ENCODE measurements around the gene TPSAB1. TPM values are rescaled to one million over a fixed set of nuclear protein-coding genes. Genes with fewer than 3 reads are reported as not detected.
"Not testable (repeated sequence)": the region's sequence is repeated elsewhere in the genome, so short reads cannot be mapped to it uniquely, and the experiment has no call there.

The TPSAB1 gene
- 4.1 TPM for total RNA-seq
- long read RNA-seq, partial matches to known transcripts = 0 of 4 reads
- long read RNA-seq, other reads (novel, unspliced or antisense) = 0 of 4 reads

- intact Hi-C loops (cut with DNase I); DNase-seq (ENCODE audit: low spot score): not testable (repeated sequence)
Measured at GRCh38 chr16:1240436-1240835, at the start of gene TPSAB1. Gene TPSAB1, plus strand, starts transcription at chr16:1240705. Its CDS starts 234 bp downstream, at chr16:1240939.

DNA sequence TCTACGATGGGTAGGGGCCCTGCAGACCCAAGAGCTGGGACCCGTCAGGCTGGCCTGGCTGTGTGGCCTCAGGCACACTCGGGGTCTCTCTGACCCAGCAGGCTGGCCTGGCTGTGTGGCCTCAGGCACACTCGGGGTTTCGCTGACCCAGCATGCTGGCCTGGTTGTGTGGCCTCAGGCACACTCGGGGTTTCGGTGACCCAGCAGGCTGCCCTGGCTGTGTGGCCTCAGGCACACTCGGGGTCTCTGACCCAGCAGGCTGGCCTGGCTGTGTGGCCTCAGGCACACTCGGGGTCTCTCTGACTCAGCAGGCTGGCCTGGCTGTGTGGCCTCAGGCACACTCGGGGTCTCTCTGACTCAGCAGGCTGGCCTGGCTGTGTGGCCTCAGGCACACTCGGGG is 49.7 kb upstream of the TPSAB1 start:
- DNase-seq (ENCODE audit: low spot score) = not testable (repeated sequence)
- intact Hi-C loops (cut with DNase I) = loop anchor here (10.0 kb wide), 1 partner anchor 376 kb away; no protein-coding TSS in a partner anchor

DNA sequence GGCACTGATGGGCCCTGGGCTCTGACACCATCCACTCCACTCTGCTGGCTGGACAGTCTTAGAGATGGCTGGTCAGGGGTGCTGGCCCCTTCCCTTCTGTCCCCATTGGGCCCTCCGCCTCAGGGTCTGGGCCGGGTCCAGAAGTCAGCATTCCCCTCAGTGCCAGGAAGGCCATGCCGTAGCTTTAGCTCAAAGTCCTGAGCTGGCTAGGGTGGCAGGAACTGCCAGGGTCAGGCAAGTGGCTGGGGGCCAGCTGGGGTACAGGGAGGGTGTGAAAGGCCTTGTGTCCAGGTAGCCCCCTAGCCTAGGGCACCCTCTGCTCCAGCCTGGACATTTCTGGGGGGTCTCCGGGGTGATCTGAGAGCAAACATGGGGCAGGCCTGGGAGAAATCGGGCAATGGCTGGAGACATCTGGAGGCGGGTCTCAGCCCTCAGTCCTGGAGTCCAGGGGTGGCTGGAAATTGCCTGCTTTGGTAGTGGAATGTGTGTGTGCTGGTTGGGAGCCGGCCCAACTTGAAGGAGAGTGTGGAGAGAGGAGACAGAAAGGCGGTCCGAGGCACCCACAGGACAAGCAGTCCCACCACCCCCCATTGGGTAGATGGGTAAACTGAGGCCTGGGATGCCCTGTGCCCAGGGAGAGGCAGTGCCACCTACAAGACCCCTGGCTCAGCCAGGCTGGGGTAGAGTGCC is 48.0 kb upstream of the TPSAB1 start:
- intact Hi-C loops (cut with DNase I) = loop anchor here (10.0 kb wide), 1 partner anchor 378 kb away; no protein-coding TSS in a partner anchor
- no peak for DNase-seq (ENCODE audit: low spot score)

- intact Hi-C loops (cut with DNase I) = loop anchor here (10.0 kb wide), 1 partner anchor 378 kb away; no protein-coding TSS in a partner anchor
- no peak for DNase-seq (ENCODE audit: low spot score)
Measured at GRCh38 chr16:1193143-1193824, 47.2 kb upstream of the TPSAB1 start.

DNA sequence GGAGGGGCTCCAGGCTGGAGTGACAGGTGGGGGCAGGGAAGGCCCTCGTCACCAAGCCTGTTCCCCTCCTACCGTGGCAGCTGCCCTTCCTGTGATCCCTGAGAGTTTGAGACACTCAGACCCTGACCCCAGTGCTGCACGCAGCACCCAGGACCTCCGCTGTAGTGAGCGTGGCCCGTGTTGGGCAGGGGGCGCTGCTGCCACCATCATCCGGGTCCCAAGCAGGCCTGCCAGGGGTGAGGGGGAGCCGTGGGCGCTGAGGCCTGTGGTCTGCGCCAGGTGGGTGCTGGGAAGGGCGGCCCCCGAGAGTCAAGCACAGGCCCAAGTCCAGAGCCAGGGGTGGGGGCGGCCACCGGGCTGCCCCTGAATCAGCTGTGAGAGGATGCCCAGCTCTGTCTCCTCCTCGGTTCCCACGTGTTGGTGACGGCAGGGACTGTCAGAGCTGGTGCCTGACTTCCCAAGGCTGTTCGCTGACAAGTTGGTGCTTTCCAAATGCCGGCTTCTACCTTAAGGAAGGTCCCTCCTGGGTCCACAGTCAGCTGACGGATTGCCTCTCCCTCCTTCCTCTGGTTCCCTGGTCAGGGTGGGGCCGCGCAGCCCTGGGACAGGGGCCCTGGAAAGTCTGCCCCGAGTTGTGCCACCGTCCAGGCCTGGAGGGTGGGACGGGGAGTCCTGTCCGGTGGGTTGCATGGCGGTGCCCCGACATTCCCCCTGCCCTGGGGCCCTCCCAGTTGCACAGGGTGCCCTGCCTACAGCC is 46.5 kb upstream of the TPSAB1 start:
- DNase-seq (ENCODE audit: low spot score) = no peak
- intact Hi-C loops (cut with DNase I) = loop anchor here (1.0 to 10.0 kb wide), 2 partner anchors 88 to 379 kb away; no protein-coding TSS in a partner anchor

GRCh38 chr16:1194665-1195392 is 45.7 kb upstream of the TPSAB1 start:
- no peak for DNase-seq (ENCODE audit: low spot score)
- intact Hi-C loops (cut with DNase I) = loop anchor here (1.0 to 10.0 kb wide), 2 partner anchors 89 to 380 kb away; no protein-coding TSS in a partner anchor

GRCh38 chr16:1195393-1195666 is 45.2 kb upstream of the TPSAB1 start:
- intact Hi-C loops (cut with DNase I) = loop anchor here (10.0 kb wide), 1 partner anchor 381 kb away; no protein-coding TSS in a partner anchor
- no peak for DNase-seq (ENCODE audit: low spot score)

GRCh38 chr16:1196494-1196893 is 44.0 kb upstream of the TPSAB1 start:
- intact Hi-C loops (cut with DNase I) = loop anchor here (10.0 kb wide), 1 partner anchor 382 kb away; no protein-coding TSS in a partner anchor
- DNase-seq (ENCODE audit: low spot score) = no peak

DNA sequence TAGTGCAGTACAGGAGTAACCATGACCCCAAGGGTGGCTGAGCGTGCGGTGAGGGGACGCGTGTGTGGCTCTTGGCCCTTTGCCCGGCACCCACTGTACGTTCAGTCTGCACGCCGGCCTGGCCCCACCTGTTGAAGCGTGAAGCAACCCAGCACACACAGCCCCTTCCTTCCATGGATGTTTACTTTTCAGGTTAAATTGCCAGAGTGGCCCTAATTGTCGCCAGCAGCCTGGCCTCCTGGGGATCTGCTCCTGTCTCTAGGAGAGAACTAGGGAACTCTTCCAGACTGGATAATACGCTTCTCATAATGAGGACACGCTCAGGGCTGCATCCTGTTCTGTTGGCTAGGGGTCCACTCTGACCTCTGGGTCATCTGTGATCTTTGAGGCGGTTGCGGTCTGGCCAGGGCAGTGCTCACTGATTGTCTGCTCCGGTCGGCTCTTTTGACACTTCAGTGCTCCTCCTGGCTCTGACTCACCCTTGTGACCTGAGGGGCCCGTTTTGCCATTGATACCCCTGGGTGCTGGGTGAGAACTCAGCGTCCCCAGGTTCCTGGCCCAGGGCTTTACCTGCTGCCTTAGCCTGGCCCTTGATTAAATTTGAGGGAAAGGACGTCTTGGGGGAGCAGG is 43.2 kb upstream of the TPSAB1 start:
- no peak for DNase-seq (ENCODE audit: low spot score)
- intact Hi-C loops (cut with DNase I) = loop anchor here (10.0 kb wide), 1 partner anchor 383 kb away; no protein-coding TSS in a partner anchor

GRCh38 chr16:1198194-1198593 is 42.3 kb upstream of the TPSAB1 start:
- DNase-seq (ENCODE audit: low spot score) = no peak
- intact Hi-C loops (cut with DNase I) = loop anchor here (10.0 kb wide), 1 partner anchor 383 kb away; no protein-coding TSS in a partner anchor

- intact Hi-C loops (cut with DNase I) = loop anchor here (10.0 kb wide), 1 partner anchor 384 kb away; no protein-coding TSS in a partner anchor
- not testable (repeated sequence) for DNase-seq (ENCODE audit: low spot score)
Measured at GRCh38 chr16:1198671-1199346, 41.7 kb upstream of the TPSAB1 start.

DNA sequence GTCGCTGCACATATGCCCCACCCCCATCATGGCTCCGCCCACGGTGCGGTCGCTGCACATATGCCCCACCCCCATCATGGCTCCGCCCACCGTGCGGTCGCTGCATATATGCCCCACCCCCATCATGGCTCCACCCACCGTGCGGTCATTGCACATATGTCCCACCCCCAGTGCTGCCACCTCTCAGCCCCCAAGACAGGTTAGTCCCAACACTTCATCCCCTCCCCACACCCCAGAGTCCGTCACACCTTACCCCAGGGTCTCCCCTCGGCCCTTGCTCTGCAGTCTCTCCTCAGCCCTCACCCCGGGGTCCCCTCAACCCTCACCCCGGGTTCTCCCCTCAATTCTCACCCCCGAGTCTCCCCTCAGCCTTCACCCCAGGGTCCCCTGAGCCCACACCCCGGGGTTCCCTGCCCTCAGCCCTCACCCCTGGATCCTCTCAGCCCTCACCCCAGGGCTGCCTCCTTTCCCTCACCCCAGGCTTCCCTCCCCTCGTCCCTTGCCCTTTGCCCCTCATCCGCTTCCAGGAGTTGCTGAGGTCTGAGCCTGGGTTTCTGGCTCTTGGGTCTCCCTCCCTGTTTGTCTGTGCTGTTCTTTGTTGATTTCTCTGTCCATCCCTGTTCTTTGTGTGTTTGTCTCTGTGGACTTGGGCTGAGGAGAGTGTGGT is 41.0 kb upstream of the TPSAB1 start:
- intact Hi-C loops (cut with DNase I) = loop anchor here (10.0 kb wide), 1 partner anchor 385 kb away; no protein-coding TSS in a partner anchor

DNA sequence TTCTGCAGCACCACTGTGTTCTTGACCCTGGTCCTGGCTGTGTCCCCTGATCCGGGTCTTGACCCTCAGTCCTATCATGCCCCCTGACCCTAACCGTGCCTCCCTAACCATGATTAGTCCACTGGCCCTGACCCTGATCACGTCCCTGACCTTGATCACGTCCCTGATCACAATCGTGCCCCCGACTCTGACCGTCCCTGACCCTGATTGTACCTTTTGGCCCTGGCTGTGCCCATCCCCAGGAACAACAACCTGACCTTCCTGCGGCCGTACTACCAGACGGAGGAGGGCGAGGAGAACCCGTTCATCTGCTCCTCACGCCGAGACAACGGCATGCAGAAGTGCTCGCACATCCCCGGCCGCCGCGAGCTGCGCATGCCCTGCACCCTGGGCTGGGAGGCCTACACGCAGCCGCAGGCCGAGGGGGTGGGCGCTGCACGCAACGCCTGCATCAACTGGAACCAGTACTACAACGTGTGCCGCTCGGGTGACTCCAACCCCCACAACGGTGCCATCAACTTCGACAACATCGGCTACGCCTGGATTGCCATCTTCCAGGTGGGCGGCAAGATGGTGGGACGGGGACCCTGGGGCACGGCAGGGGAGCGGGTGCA is 40.4 kb upstream of the TPSAB1 start:
- intact Hi-C loops (cut with DNase I) = no loop called here
- DNase-seq (ENCODE audit: low spot score) = no peak

More for the DNA sequence above, 41.0 kb upstream of the TPSAB1 start:
- DNase-seq (ENCODE audit: low spot score) = no peak

DNA sequence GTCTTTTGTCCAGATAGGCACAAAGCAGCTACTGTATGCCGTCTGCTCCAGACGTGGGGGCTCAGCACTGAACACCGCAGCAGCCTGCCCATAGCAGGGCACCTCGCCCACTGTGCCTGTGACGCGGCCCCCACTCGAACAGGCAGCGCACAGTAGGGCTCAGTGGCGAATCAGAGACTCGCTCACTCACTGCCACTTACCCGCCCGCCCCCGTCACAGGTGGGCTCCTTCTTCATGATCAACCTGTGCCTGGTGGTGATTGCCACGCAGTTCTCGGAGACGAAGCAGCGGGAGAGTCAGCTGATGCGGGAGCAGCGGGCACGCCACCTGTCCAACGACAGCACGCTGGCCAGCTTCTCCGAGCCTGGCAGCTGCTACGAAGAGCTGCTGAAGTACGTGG is 39.1 kb upstream of the TPSAB1 start:
- intact Hi-C loops (cut with DNase I) = no loop called here
- no peak for DNase-seq (ENCODE audit: low spot score)

- DNase-seq (ENCODE audit: low spot score) = no peak
- intact Hi-C loops (cut with DNase I) = no loop called here
Measured at GRCh38 chr16:1202274-1202673, 38.2 kb upstream of the TPSAB1 start.

DNA sequence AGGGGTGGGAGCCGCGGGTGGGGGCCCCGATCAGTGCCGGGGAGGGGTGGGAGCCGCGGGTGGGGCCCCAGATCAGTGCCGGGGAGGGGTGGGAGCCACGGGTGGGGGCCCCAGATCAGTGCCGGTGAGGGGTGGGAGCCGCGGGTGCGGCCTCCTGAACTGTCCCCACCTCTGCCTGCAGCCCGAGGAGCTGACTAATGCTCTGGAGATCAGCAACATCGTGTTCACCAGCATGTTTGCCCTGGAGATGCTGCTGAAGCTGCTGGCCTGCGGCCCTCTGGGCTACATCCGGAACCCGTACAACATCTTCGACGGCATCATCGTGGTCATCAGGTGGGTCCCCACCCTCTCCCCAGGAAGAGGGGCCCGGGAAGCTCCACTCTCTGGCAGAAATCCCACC is 35.6 kb upstream of the TPSAB1 start:
- intact Hi-C loops (cut with DNase I) = no loop called here
- no peak for DNase-seq (ENCODE audit: low spot score)

DNA sequence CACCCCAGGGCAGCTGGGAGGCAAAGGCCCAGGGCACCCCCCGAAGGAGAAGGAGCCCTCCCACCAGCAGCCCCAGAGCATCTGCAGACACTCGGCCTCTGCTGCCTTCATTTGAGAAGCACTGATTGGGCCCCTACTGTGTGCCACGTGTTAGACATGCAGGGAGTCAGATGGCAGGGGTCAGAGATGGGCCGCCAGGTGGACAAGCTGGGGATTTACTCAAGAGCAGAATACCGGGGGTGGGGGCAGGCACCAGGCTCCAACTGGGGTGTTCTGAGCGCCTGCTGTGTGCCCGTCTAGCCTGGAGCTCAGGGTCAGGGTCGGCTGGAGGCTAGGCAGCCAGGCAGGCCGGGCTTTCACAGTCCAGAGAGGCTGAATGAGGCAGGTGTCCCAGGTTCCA is 34.2 kb upstream of the TPSAB1 start:
- no peak for DNase-seq (ENCODE audit: low spot score)
- intact Hi-C loops (cut with DNase I) = no loop called here
